NCI-H748 (cell line): ENCODE data around the gene VPS25.
A peak's percentile ranks its signal among the peaks of the same experiment; 100 is the strongest.

ENCODE experiments used
- DNase-seq: peaks from one replicate; lab custom pipeline; 2025; ENCODE audit not compliant: unreplicated experiment; lab: John Stamatoyannopoulos, UW

Gene VPS25

DNA sequence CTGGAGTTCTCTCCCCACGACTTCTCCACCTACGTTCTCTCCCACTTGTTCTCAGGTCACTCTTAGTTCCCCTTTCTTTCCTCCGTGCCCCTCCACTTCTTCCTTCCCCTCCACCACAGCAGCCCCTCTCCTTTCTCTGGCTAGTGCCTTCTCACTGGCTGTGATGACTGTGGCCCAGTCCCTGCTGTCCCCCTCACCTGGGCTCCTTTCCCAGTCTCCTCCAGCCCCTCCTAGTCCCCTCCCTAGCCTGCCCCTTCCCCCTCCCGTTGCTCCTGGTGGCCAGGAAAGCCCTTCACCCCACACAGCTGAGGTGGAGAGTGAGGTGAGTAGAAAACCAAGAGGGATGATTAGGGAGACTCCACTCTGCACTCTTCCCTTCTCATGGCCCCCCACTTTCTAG is 21.8 kb downstream of the VPS25 start:
- no peak for DNase-seq

DNA sequence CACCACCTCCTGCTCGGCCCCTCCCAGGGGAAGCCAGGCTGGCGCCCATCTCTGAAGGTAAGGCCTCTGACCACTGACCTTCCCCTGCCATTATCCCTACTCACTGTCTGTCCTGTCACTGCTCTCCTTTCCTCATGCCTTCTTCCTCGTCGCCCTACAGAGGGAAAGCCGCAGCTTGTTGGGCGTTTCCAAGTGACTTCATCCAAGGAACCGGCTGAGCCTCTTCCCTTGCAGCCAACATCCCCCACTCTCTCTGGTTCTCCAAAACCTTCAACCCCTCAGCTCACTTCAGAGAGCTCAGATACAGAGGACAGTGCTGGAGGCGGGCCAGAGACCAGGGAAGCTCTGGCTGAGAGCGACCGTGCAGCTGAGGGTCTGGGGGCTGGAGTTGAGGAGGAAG is 22.2 kb downstream of the VPS25 start:
- DNase-seq = no peak

DNA sequence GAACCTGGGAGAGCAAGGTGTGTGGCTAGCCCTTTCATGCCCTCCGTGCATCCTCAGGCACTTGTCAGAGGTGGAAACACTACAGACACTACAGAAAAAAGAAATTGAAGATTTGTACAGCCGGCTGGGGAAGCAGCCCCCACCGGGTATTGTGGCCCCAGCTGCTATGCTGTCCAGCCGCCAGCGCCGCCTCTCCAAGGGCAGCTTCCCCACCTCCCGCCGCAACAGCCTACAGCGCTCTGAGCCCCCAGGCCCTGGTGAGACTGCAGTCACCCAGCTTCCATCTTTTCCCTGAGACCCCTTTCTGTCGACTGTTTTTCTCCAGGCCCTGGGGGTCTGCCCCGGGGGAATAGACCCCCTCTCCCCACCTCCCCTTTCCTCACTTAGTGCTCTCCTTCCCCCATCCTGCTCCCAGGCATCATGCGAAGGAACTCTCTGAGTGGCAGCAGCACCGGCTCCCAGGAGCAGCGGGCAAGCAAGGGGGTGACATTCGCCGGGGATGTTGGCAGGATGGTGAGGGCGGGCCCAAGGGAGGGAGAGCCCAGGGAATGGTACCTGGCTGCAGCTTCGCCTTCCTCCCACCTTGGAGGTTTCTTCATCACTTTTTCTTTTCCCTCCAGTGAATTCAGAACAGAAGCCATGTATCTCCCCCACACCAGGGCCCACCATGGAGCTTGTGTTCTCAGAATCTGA is 23.0 kb downstream of the VPS25 start:
- DNase-seq = no peak

DNA sequence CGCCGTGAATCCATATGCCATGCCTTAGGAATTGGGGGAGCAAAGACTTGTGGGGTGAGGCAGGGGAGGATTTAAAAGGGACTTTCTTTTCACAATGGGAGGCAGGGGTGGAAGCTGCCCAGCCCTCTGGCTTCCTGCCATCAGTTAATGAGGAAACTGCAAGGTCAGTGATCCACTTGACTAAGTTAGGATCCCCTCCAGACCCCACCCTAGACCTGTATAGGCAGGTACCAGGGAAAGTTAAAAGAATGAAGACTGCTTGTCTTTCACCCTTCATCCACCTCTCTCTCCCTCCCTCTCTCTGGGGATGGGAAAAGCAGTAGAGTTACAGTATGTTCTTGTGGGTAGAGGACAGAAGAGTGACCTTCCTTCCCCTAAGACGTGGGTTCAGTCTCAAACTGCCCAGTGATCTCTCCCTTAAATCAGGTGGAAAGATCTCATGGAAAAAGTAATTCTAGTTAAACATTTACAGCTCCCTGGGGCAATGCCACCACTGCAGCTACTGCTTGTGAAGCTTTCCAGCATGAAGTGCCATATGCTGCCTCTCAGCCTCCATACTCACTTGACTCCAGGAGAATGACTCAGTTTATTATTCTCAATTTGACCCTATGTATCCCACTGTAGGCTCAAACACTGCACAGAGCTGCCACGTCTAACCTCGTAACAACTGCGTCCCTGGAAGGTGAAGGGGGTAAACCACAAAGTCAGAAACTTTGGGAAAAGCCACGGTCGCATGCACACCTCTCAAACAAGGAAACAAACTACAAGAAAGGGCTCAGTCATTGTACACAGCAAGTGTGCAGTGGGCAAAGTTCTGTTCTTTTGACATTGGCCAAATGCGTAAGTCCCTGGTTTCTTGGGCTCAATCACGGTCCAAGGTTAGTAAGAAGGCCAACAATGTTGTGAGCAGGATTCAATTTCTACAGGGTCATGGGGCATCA is 24.1 kb downstream of the VPS25 start:
- no peak for DNase-seq

- DNase-seq = no peak
Measured at GRCh38 chr17:42798011-42798382, 24.7 kb downstream of the VPS25 start.

DNA sequence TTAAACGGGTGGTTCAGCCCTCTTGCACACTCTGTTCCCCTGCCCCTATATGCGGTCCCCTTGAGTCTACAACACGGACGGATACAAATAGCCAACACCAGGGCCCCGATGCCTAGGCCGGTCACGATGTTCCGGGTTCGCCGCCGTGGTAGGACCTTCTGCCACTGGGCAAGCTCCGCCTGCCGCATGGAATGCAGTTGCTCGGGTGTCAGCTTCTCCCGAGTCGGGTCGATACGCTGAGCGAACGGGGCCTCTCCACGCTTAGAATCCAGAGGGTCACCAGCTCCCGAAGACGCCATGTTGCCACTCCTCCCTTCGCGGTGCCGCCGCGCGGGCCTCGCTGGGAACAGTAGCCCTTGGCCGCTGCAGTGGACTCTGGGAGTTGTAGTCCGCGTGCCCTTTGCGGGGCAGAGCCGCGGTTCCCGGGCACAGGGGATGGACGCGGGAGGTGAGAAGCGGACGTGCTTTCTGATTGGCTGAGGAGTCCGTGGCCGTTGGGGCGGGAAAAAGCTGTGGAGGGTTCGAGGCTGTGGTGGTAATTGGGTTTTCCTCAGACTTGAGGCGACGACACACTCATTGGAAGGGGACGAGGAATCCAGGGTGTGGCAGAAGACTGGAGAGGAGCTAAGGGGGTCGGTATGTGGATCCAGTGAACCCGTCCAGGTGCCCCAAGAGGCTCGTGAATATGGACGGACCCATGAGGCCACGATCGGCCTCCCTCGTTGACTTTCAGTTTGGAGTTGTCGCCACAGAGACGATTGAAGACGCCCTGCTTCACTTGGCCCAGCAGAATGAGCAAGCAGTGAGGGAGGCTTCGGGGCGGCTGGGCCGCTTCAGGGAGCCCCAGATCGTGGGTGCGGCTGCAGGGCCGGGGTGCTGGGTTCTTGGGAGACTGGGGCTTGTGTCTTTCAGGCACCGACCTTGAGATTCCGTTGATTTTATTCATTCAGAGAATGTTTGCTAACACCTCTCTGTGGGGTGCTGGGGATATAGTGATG is 25.4 kb downstream of the VPS25 start, which contains the start of the genes CNTD1 and COA3:
CNTD1 (plus strand) TSS at position 479 of the 998 bp plus-strand sequence; CDS start at position 686, 207 bp downstream.
COA3 (minus strand) TSS at position 322 of the 998 bp plus-strand sequence; CDS start at position 299, 23 bp downstream.
- peak; percentile 91 for DNase-seq

- DNase-seq = no peak
Measured at GRCh38 chr17:42803074-42803883, 30.0 kb downstream of the VPS25 start.

GRCh38 chr17:42804918-42805367 is 31.7 kb downstream of the VPS25 start:
- peak; percentile 59 for DNase-seq

DNA sequence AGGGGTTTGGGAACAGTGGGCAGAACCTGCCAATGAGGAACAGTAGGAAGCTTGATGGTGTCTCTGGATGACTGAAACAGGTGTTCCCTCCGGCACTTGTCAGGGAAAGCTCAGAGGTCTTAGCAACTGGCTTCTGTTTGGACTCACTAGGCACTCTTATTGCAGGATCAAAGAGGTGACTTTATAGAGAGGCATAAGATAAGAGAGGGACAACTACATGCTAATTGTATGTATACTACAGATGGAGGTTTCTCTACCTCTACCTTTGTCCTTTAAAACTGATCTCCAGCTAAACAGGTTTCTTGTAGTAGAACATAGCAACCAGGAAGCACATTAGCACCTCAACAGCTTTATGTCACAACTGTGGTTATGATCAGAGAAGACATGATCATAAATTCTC is 33.0 kb downstream of the VPS25 start:
- DNase-seq = no peak

- no peak for DNase-seq
Measured at GRCh38 chr17:42809250-42809649, 36.0 kb downstream of the VPS25 start.

DNA sequence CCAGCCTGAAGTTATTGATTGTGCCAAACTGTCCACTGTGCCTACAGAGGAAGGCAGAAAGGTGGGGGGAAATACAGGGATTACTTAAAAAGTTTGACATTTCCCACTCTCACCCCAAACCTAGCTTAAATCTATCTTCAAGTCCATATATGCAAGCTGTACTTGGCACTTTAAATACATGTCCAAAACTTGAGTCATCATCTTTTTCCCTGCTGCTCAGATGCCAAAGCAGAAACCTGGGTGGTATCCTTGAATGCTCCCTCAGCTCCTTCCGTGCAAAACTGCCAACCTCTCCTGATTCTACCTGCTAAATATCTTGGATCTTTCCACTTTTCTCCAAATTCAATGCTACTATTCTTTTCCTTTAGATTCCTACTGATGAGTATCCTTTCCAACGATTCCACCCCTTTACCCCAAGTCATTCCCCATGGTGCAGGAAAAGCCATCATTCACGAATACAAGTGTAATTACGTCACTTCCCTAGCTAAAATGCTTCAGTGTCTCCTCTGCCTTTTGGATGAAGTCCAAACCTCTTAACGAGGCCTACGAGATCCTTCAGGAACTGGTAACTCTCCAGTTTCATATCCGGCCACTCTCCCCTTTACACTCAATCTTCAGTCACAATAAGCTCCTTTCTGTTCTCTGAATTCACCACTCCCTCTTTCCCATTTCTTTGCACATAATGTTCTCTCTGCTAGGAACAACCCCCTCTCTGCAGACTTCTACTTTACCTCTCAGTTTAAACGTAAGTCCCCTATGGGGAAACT is 41.6 kb downstream of the VPS25 start:
- DNase-seq = no peak

- no peak for DNase-seq
Measured at GRCh38 chr17:42817866-42818265, 44.6 kb downstream of the VPS25 start.

GRCh38 chr17:42818379-42818778 is 45.1 kb downstream of the VPS25 start:
- no peak for DNase-seq

DNA sequence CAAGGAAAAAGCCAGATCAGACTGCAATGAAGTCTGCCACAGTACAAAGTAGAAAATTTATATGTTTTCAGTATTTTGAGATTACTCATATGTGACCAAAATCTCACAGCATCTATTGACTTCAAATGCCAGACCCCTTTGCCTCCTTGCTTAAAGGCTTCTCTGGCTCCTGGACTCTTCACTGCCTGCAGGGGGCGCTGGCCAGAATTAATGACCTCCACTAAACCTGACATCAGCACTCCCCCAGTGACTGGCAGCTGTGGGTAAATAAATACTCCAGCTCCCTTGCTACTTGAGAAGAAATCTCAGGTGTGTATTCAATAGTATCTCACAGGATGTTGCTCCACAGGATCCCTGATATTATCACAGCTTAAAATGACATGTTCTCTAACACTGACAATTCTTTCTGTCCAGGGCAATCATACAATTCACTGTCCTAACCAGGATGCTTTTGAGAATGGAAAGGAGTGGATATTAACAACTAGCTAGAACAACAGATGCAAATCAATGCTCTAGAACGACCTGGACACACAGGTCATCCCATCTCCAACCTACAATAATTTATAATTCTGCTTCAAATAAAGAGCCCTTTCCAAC is 46.8 kb downstream of the VPS25 start:
- peak; percentile 79 for DNase-seq

DNA sequence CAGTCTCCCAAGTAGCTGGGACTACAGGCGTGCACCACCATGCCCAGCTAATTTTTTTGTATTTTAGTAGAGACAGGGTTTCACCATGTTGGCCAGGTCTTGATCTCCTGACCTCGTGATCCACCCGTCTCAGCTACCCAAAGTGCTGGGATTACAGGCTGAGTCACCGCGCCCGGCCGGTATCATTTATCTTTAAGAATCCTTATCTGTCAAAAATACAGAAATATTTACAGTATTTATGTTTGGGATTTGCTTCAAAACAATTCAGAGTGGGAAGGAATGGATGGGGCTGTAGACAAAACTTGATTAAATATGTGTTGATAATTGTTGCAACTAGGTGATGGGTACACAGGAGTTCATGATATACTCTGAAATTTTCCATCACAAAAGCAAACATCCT is 47.9 kb downstream of the VPS25 start:
- DNase-seq = no peak

- DNase-seq = no peak
Measured at GRCh38 chr17:42827472-42827871, 54.2 kb downstream of the VPS25 start.
